Cardiac muscle cell (in vitro differentiated cells and primary cell): Measurements from ENCODE around the gene SLC24A1. TPM values are rescaled to one million over a fixed set of nuclear protein-coding genes. Genes with fewer than 3 reads are reported as not detected.

Source experiments
- DNase-seq, 2 donors: peaks; one replicate each; pipeline versions ENCODE4 v3.0.0 to v3.0.0-alpha.2; 2010 to 2017; ENCODE audit warnings: low read depth in 1 of 2, low spot score in 1 of 2
- H3K27ac ChIP-seq: fragments of 200-600 bp; sonication (generic); 2 replicates; pipeline ENCODE4 v1.5.1; 2016
- H3K27me3 ChIP-seq: fragments of 200-600 bp; sonication (generic); 2 replicates; pipeline ENCODE4 v1.6.0; 2016; ENCODE audit warnings: control low read depth
- H3K36me3 ChIP-seq: fragments of 200-600 bp; sonication (generic); 2 replicates; pipeline ENCODE4 v1.5.1; 2016; ENCODE audit warnings: control low read depth
- H3K4me1 ChIP-seq: fragments of 200-600 bp; sonication (generic); 2 replicates; pipeline ENCODE4 v1.8.1; 2017; ENCODE audit warnings: low read depth, mild to moderate bottlenecking, mixed run types
- H3K4me3 ChIP-seq: fragments of 200-600 bp; sonication (generic); 2 replicates; pipeline ENCODE4 v1.5.1; 2016; ENCODE audit warnings: mild to moderate bottlenecking
- H3K9me3 ChIP-seq: fragments of 200-600 bp; sonication (generic); 2 replicates; pipeline ENCODE4 v1.5.1; 2017; ENCODE audit warnings: low read depth, mild to moderate bottlenecking, control low read depth
- CTCF ChIP-seq: IDR thresholded peaks from 2 replicates; pipeline ENCODE4 v1.5.1; 2012; ENCODE audit warnings: low read depth, mild to moderate bottlenecking, low read length
- polyA plus RNA-seq: library from polyadenylated mRNA; unstranded; fragments of >200 nt; fragmentation: Nextera tagmentation; extraction: Ambion mirVana; gene quantifications from 2 replicates; pipeline ENCODE4 v1.2.1, GENCODE V29; 2016
- total RNA-seq: library from RNA; depleted of rRNA; stranded (reverse); fragments of >200 nt; gene quantifications from 2 replicates; pipeline ENCODE4 v1.2.3, GENCODE V29; 2016

The SLC24A1 gene
- total and polyA plus RNA-seq, 2 experiments from 2014 or later, result 1.1 to 5.2 TPM

- no peak for TF ChIP-seq CTCF
- H3K9me3 ChIP-seq, result no peaks in the 10 kb centered on the region
Observed at GRCh38 chr15:65630760-65631159, 9.0 kb downstream of the SLC24A1 start.

GRCh38 chr15:65631503-65631902 lies 9.8 kb downstream of the SLC24A1 start:
- no peaks in the 10 kb centered on the region for H3K27me3 ChIP-seq
- no peak overlapping the region for H3K4me3 ChIP-seq
- H3K27ac ChIP-seq, result no peak overlapping the region
- no peaks in the 10 kb centered on the region for H3K9me3 ChIP-seq
- TF ChIP-seq CTCF, result no peak
- peaks cover 12% of the 10 kb centered on the region for H3K4me1 ChIP-seq
- DNase-seq, result no peak
- H3K36me3 ChIP-seq, result no peaks in the 10 kb centered on the region

More at GRCh38 chr15:65630760-65631159, 9.0 kb downstream of the SLC24A1 start:
- peaks cover 12% of the 10 kb centered on the region for H3K4me1 ChIP-seq
- no peak for DNase-seq
- H3K36me3 ChIP-seq, result no peaks in the 10 kb centered on the region
- no peak overlapping the region for H3K4me3 ChIP-seq
- H3K27me3 ChIP-seq, result no peaks in the 10 kb centered on the region
- H3K27ac ChIP-seq, result no peak overlapping the region

GRCh38 chr15:65632780-65633375 lies 11.1 kb downstream of the SLC24A1 start:
- Histone ChIP-seq H3K4me3 (no peak overlapping the region), H3K27me3 (no peaks in the 10 kb centered on the region), H3K36me3 (no peaks in the 10 kb centered on the region), H3K4me1 (peaks cover 12% of the 10 kb centered on the region), H3K9me3 (no peaks in the 10 kb centered on the region), H3K27ac (no peak overlapping the region)
- no peak for DNase-seq
- no peak for TF ChIP-seq CTCF

GRCh38 chr15:65633752-65634151 lies 12.0 kb downstream of the SLC24A1 start:
- H3K4me1 ChIP-seq, result peaks cover 18% of the 10 kb centered on the region
- H3K36me3 ChIP-seq, result no peaks in the 10 kb centered on the region
- H3K27me3 ChIP-seq, result no peaks in the 10 kb centered on the region
- H3K27ac ChIP-seq, result no peak overlapping the region
- TF ChIP-seq CTCF, result no peak
- no peak overlapping the region for H3K4me3 ChIP-seq
- DNase-seq, result peak in 1 of 2 donors; percentile 37
- no peaks in the 10 kb centered on the region for H3K9me3 ChIP-seq

- no peak for DNase-seq
- TF ChIP-seq CTCF, result no peak
- no peak overlapping the region for H3K27ac ChIP-seq
- H3K27me3 ChIP-seq, result no peaks in the 10 kb centered on the region
- no peaks in the 10 kb centered on the region for H3K36me3 ChIP-seq
- H3K4me3 ChIP-seq, result no peak overlapping the region
- H3K9me3 ChIP-seq, result no peaks in the 10 kb centered on the region
- H3K4me1 ChIP-seq, result peaks cover 18% of the 10 kb centered on the region
Observed at GRCh38 chr15:65634356-65634755, 12.6 kb downstream of the SLC24A1 start.
